Measurements from ENCODE around the gene PCDH20.

- TF ChIP-seq CTCF (IDR thresholded peaks at IDR 0.05) (no peak), POLR2A (IDR thresholded peaks at IDR 0.05) (no peak)
These were observed 8.3 kb upstream of the PCDH20 start for GRCh38 chr13:61423915-61424314.

All from right lobe of liver (tissue), 4 donors.